HTR-8/SVneo (cell line): ENCODE measurements around the gene ACTL6B.

Source experiments
- DNase-seq: peaks from one replicate; pipeline ENCODE4 v3.0.0; 2011; ENCODE audit warnings: low spot score, mixed read lengths; ENCODE audit not compliant: insufficient read length
- FAIRE-seq: peaks from 2 replicates; lab custom pipeline; 2011; peaks lifted over from hg19 to GRCh38; lab: Jason Lieb, UNC

The ACTL6B gene

DNA sequence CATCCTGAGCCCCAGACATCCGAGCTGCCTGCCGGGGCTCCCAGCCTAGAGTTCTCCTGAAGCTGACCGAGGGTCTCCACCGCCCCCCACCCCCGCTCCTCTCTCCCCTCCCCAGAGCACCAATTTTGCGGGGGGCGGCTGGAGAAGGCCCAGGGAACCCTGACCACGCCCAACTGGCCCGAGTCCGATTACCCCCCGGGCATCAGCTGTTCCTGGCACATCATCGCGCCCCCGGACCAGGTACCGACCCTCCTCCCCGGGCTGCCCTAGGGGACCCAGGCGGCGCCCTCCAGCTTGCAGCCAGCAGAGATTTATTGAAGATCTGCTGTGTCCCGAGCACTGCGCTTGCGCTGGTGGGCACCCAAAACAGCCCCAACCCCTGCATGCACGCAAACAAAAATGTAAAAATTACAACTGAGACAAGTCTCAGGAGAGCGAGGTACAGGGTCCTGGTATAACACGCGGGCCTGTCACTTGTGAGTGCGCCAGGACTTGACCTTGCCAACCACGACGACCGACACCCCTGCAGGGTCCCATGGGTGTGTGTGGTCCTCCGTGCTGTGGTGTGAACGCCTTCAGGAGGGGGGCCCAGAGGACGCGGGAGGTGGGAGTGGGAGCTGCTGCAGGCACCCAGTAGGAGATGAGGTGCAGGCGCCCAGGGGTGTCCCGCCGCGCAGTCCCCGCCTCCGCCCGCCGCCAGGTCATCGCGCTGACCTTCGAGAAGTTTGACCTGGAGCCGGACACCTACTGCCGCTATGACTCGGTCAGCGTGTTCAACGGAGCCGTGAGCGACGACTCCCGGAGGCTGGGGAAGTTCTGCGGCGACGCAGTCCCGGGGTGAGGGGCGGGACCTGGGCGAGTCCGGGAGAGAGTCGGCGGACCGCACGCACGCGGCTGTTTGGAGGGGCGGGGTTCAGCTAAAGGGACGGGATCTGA lies 51.0 kb downstream of the ACTL6B start:
- DNase-seq (no peak), FAIRE-seq (no peak)

DNA sequence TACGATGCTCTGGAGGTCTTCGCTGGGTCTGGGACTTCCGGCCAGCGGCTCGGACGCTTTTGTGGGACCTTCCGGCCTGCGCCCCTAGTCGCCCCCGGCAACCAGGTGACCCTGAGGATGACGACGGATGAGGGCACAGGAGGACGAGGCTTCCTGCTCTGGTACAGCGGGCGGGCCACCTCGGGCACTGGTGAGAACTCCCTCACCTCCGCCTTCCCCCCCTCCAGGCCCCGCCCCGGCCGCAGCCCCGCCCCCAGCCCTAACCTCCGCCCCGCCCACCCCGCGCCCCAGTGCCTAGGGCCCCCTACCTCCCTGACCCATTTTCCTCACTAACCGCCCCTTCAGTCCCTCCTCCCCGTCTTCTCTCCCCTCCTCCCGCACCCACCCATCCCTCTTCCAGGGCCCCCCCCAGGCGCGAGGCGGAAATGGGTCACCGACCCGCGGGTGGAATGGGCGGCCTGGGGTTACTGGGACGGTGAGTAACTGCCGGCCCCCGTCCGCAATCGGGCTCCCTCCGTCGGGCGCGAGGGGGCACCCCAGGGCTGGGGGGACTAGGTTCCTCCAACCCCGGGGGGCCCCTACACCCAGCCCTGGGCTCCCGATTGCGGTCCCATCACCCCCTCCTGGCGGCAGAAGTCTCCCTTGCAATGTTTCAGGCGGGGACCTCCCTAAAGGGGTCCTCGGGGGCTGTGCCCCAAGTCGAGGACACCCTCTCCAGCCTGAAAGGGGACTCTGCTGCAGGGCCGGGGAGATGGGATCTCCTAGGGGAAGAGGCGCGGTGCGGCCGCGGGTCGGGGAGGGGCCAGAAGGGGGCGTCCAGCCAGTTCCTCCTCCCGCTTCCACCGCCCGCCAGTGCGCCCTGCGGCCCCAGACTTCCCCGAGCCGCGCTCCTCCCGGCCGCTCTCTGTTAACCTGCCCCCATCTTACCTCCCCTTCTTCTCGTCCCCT lies 51.9 kb downstream of the ACTL6B start:
- FAIRE-seq, result no peak
- DNase-seq, result peak; percentile 68

DNA sequence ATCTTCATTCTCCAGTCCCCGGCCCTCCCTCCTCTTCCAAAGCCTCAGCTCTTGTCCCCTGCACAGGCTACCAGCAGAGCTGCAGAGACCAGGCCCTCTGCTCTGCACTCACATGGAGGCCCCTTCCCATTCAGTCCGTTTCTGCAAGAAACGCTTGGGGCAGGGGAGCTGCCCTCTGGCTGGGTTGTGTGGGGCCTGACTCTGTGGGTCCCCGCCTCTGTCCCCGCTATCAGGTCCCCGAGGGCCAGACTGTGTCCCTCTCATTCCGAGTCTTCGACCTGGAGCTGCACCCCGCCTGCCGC lies 52.6 kb downstream of the ACTL6B start:
- FAIRE-seq, result no peak

DNA sequence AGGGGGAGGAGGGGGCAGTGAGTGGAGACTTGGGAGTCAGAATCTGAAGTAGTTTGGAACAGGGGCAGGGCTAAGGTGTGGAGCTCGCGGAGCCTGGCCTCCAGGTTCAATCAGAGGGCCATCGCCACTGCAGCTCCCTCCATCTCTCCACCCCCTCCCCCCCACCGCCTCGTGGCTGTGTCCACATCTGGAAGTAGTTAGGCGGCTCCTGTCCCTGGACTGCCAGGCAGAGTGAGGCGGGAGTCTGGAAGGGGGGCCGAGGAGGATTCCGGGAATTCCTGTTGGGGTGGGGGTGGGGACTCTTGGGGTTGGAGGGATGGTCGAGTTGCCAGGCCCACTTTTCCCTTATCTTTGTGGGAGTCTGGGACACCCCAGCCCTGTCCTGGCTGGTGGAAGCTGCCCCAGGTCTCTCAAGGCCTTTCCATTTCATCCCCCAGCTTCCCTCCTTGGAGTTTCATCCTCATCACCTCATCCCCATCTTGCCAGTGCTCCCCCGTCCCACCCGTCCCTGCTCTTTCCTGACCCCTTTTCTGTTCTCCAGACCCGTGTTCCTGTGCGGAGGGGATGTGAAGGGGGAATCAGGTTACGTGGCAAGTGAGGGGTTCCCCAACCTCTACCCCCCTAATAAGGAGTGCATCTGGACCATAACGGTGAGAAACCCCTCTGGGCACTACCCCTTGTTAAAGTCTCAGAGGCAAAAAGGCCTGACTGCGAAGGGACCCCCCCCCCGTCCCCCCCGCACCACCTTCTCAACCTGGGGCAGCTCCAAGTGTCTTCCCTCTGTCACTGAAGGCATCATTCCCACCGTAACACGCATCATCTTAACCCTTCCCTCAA lies 53.1 kb downstream of the ACTL6B start:
- DNase-seq, result peak; percentile 72
- no peak for FAIRE-seq

More for the DNA sequence above, 52.6 kb downstream of the ACTL6B start:
- DNase-seq, result no peak

DNA sequence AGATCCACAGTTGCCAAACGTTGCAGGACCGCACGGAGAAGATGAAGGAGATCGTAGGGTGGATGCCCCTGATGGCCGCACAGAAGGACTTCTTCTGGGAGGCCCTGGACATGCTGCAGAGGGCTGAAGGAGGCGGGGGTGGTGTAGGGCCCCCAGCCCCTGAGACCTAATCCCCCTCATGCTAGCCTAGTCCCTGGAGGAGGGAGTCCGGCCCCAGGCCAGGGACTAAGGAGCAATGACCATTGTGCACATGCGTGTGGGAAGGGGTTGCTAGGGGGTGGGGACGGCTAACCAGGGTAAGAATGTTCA lies 55.6 kb downstream of the ACTL6B start:
- FAIRE-seq (no peak), DNase-seq (no peak)

DNA sequence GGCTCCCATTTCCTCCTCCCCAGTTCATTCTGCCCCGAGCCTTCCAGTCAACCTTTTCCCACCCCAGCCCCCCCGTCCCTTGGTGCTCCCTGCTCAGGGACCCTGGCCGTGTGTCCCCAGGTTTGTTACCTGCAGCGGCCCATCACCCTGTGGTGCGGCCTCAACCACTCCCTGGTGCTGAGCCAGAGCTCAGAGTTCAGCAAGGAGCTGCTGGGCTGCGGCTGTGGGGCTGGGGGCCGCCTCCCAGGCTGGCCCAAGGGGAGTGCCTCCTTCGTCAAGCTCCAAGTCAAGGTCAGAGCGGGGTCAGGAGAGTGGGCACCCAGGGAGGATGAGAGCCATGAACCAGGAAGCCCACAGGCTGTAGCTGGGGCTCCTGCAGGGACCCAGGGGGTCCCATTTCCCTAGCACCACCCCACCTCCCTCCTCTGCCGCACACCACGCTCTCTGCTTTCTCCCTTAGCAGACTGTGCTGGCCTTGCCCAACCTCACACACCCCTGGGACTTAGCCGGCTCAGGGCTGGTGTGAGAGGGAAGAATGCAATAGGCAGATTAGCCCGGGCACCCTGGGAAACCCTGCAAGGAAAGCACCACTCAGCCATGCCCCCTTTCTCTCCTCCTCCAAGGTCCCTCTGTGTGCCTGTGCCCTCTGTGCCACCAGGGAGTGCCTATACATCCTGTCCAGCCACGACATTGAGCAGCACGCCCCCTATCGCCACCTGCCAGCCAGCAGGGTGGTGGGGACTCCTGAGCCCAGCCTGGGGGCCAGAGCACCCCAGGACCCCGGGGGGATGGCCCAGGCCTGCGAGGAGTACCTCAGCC lies 56.1 kb downstream of the ACTL6B start:
- FAIRE-seq (no peak), DNase-seq (no peak)

DNA sequence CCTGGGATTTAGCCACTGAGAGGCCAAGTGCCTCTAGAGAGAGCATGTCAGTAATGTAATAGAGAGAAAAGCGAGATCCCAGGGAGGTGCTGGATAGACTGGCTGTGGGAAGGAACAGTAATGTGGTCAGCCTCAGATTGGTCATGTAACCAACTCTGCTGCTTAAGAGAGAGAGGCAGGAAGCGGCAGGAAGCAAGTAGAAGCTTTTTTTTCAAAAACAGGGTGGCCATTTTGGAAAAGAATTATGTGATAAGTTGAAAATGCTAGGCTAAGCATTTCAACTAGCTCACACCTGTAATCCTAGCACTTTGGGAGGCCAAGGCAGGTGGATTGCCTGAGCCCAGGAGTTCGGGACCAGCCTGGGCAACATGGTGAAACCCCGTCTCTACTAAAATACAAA lies 57.8 kb downstream of the ACTL6B start:
- DNase-seq (no peak), FAIRE-seq (no peak)

DNA sequence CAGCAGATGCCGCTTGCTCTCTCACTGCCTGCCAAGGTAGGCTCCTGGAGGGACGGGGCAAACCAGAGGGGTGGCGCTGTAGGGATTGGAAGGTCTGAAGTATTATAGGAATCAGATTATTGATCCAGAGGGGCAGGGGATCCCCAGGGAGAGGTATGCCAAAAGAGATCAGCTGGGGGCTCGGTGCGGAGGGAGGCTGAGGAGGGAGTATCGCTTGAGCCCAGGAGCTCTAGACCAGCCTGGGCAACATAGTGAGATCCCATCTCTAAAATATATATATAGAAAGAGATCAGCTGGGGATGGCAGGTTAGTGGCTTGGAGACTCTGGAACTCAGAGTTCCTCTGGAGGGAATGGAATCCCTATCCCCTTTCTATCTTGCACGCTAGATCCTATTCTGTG lies 61.1 kb downstream of the ACTL6B start:
- DNase-seq (no peak), FAIRE-seq (no peak)
